Measurements from ENCODE around the gene RWDD3.
A peak's percentile ranks its signal among the peaks of the same experiment; 100 is the strongest.

Gene RWDD3

GRCh38 chr1:95233319-95233736 is 682 bp upstream of the RWDD3 start:
- no peak for DNase-seq (ENCODE audit: extremely low read depth, low read depth)
- H3K4me3 ChIP-seq (replicated peaks; ENCODE audit: low read depth, low read length), result peak overlapping the region; percentile 69
- TF ChIP-seq CTCF (IDR thresholded peaks at IDR 0.05; ENCODE audit: low read depth, low read length, missing control alignments), result no peak

GRCh38 chr1:95236784-95237575 is 3.0 kb downstream of the RWDD3 start:
- H3K4me3 ChIP-seq (replicated peaks; ENCODE audit: low read depth, low read length), result no peak overlapping the region
- TF ChIP-seq CTCF (IDR thresholded peaks at IDR 0.05; ENCODE audit: low read depth, low read length, missing control alignments), result no peak
- DNase-seq (ENCODE audit: extremely low read depth, low read depth), result no peak

GRCh38 chr1:95237981-95238703 is 4.1 kb downstream of the RWDD3 start:
- no peak for TF ChIP-seq CTCF (IDR thresholded peaks at IDR 0.05; ENCODE audit: low read depth, low read length, missing control alignments)
- DNase-seq (ENCODE audit: extremely low read depth, low read depth), result no peak
- H3K4me3 ChIP-seq (replicated peaks; ENCODE audit: low read depth, low read length), result no peak overlapping the region

GRCh38 chr1:95245029-95245428 is 11.0 kb downstream of the RWDD3 start:
- no peak overlapping the region for H3K4me3 ChIP-seq (replicated peaks; ENCODE audit: low read depth, low read length)
- no peak for TF ChIP-seq CTCF (IDR thresholded peaks at IDR 0.05; ENCODE audit: low read depth, low read length, missing control alignments)

GRCh38 chr1:95246511-95246910 is 12.5 kb downstream of the RWDD3 start:
- no peak overlapping the region for H3K4me3 ChIP-seq (replicated peaks; ENCODE audit: low read depth, low read length)
- TF ChIP-seq CTCF (IDR thresholded peaks at IDR 0.05; ENCODE audit: low read depth, low read length, missing control alignments), result no peak
- DNase-seq (ENCODE audit: extremely low read depth, low read depth), result no peak

More at GRCh38 chr1:95245029-95245428, 11.0 kb downstream of the RWDD3 start:
- DNase-seq (ENCODE audit: extremely low read depth, low read depth), result no peak

- DNase-seq (ENCODE audit: extremely low read depth, low read depth), result no peak
- TF ChIP-seq CTCF (IDR thresholded peaks at IDR 0.05; ENCODE audit: low read depth, low read length, missing control alignments), result no peak
- H3K4me3 ChIP-seq (replicated peaks; ENCODE audit: low read depth, low read length), result no peak overlapping the region
Measured at GRCh38 chr1:95247607-95248006, 13.6 kb downstream of the RWDD3 start.
